B cell (primary cell): Measurements from ENCODE around the gene IFT122. TPM values are rescaled to one million over a fixed set of nuclear protein-coding genes. Genes with fewer than 3 reads are reported as not detected.

ENCODE experiments used
- ATAC-seq: fragments of 200-7000 bp; cut with Tn5 transposase; one replicate; pipeline ENCODE4 v1.10.0; 2021; ENCODE audit warnings: low read depth, mild to moderate bottlenecking, moderate number of reproducible peaks, moderate library complexity
- CTCF ChIA-PET: fragments of 350-600 bp; sonication (Branson Sonifier 250); formaldehyde crosslinking; loops from one replicate; lab custom pipeline; 2021; ENCODE audit warnings: antibody characterized with exemption, inconsistent platforms; lab: Charles Lee
- POLR2A ChIA-PET: fragments of 350-600 bp; sonication (Branson Sonifier 250); formaldehyde crosslinking; loops from one replicate; lab custom pipeline; 2021; ENCODE audit warnings: antibody characterized with exemption; lab: Charles Lee
- DNase-seq: peaks from one replicate; pipeline ENCODE4 v3.0.0; 2013
- H2AFZ ChIP-seq: 2 replicates; pipeline ENCODE4 v1.6.1; 2012; ENCODE audit warnings: mild to moderate bottlenecking, low read depth, low read length; ENCODE audit not compliant: insufficient read depth, poor library complexity, severe bottlenecking
- H3K27ac ChIP-seq, 2 donors: 1 replicate in 1 of 2; 2 replicates in 1 of 2; pipeline ENCODE4 v1.5.1; 2012 to 2013; ENCODE audit warnings: low read length in 2 of 2, mild to moderate bottlenecking in 2 of 2, moderate library complexity in 1 of 2
- H3K27me3 ChIP-seq, 4 experiments: fragments of 200-600 bp in 1 of 4; sonication (generic) in 1 of 4; replicated peaks in 1 of 4; 1 replicate in 2 of 4; 2 replicates in 2 of 4; pipeline versions ENCODE4 v1.6.1 to v1.7.0; 2013 to 2016; ENCODE audit warnings: low read length in 3 of 4, mild to moderate bottlenecking in 2 of 4, mixed read lengths in 1 of 4, moderate library complexity in 1 of 4; ENCODE audit not compliant: insufficient read depth in 4 of 4, control insufficient read depth in 3 of 4; ENCODE audit errors: control extremely low read depth in 1 of 4
- H3K36me3 ChIP-seq, 2 experiments: replicated peaks in 1 of 2; 1 replicate in 1 of 2; 2 replicates in 1 of 2; pipeline versions ENCODE4 v1.6.1 to v1.7.1; 2013; ENCODE audit warnings: low read length in 1 of 2; ENCODE audit not compliant: insufficient read depth in 2 of 2, control insufficient read depth in 1 of 2; ENCODE audit errors: control extremely low read depth in 1 of 2, extremely low read depth in 1 of 2
- H3K4me1 ChIP-seq, 2 donors: fragments of 200-600 bp in 1 of 2; sonication (generic) in 1 of 2; 1 replicate in 1 of 2; 2 replicates in 1 of 2; pipeline versions ENCODE4 v1.5.1 to v1.6.1; 2013 to 2017; ENCODE audit warnings: low read length in 2 of 2; ENCODE audit not compliant: control insufficient read depth in 2 of 2, insufficient read depth in 2 of 2
- H3K4me2 ChIP-seq: replicated peaks from 2 replicates; pipeline ENCODE3; 2012; ENCODE audit warnings: mild to moderate bottlenecking, low read depth, low read length; ENCODE audit not compliant: poor library complexity, severe bottlenecking
- H3K4me3 ChIP-seq, 5 experiments: fragments of 200-600 bp in 1 of 5; sonication (generic) in 1 of 5; 1 replicate in 3 of 5; 2 replicates in 2 of 5; pipeline versions ENCODE4 v1.5.1 to v1.7.0; 2011 to 2016; ENCODE audit warnings: low read length in 4 of 5, mild to moderate bottlenecking in 4 of 5, low read depth in 2 of 5, control low read depth in 1 of 5, moderate library complexity in 1 of 5; ENCODE audit not compliant: insufficient read depth in 1 of 5; ENCODE audit errors: control extremely low read depth in 1 of 5, extremely low read depth in 1 of 5
- H3K79me2 ChIP-seq: fragments of 200-600 bp; sonication (generic); one replicate; pipeline ENCODE4 v1.6.0; 2016; ENCODE audit warnings: low read length; ENCODE audit not compliant: control insufficient read depth, insufficient read depth
- H3K9ac ChIP-seq: fragments of 200-600 bp; sonication (generic); 2 replicates; pipeline ENCODE4 v1.6.1; 2017; ENCODE audit warnings: mild to moderate bottlenecking, low read length, moderate library complexity
- H3K9me3 ChIP-seq, 3 donors: one replicate each; pipeline versions ENCODE4 v1.6.1 to v1.7.1; 2013; ENCODE audit warnings: low read length in 2 of 3; ENCODE audit not compliant: control insufficient read depth in 2 of 3, insufficient read depth in 1 of 3; ENCODE audit errors: control extremely low read depth in 1 of 3
- H4K20me1 ChIP-seq: 2 replicates; pipeline ENCODE4 v1.6.0; 2012; ENCODE audit warnings: mild to moderate bottlenecking, low read length; ENCODE audit not compliant: insufficient read depth, control insufficient read depth, poor library complexity, severe bottlenecking
- H3K27ac Mint-ChIP-seq: one replicate; pipeline ENCODE4 v1.8.0; 2021; ENCODE audit warnings: mixed read lengths
- H3K27me3 Mint-ChIP-seq: one replicate; pipeline ENCODE4 v1.8.0; 2021; ENCODE audit warnings: mixed read lengths
- H3K4me1 Mint-ChIP-seq: one replicate; pipeline ENCODE4 v1.8.0; 2021; ENCODE audit warnings: mixed read lengths
- H3K4me3 Mint-ChIP-seq: one replicate; pipeline ENCODE4 v1.8.0; 2021; ENCODE audit warnings: mixed read lengths
- H3K9me3 Mint-ChIP-seq: one replicate; pipeline ENCODE4 v1.8.0; 2022; ENCODE audit warnings: mixed read lengths; ENCODE audit not compliant: insufficient read depth
- CTCF ChIP-seq: fragments of 200-600 bp; IDR thresholded peaks from one replicate; pipeline ENCODE4 v1.8.0; 2022; ENCODE audit warnings: antibody characterized with exemption, mild to moderate bottlenecking
- EZH2 ChIP-seq: IDR thresholded peaks from 2 replicates; pipeline ENCODE4 v1.6.1; 2012; ENCODE audit warnings: borderline replicate concordance, low read depth, mild to moderate bottlenecking, moderate library complexity, low read length; ENCODE audit not compliant: insufficient read depth, poor library complexity, severe bottlenecking
- WGBS: methylation state at CpG from one replicate; pipeline ENCODE4 v1.1.5; 2013; ENCODE audit warnings: missing lambda C conversion rate; ENCODE audit not compliant: insufficient coverage; 5-methylcytosine and 5-hydroxymethylcytosine counted together
- intact Hi-C: fragments of 100-400 bp; cut with micrococcal nuclease; formaldehyde crosslinking; loops from one replicate; pipeline ENCODE4 v1.10.0; 2022
- polyA plus RNA-seq: library from polyadenylated mRNA; depleted of rRNA; stranded (reverse); fragments of >200 nt; gene quantifications from 2 replicates; pipeline ENCODE4 v1.2.3, GENCODE V29; 2012
- total RNA-seq, 2 donors: library from RNA; stranded (reverse); fragments of 120-200 nt in 1 of 2; gene quantifications; 1 replicate in 1 of 2; 2 replicates in 1 of 2; pipeline versions ENCODE4 v1.2.3 to v1.2.4, GENCODE V29; 2013 to 2022

Gene IFT122
- total and polyA plus RNA-seq, 2 donors (not counting 1 experiment from before 2014, with no cell fraction given), result 14.0 to 34.3 TPM

GRCh38 chr3:129547241-129547640 lies 107.2 kb downstream of the IFT122 start:
- DNase-seq, result no peak
- TF ChIP-seq CTCF (no peak), EZH2 (no peak)
- Mint-ChIP-seq H3K9me3 (no peaks in the 10 kb centered on the region), H3K27me3 (no peaks in the 10 kb centered on the region), H3K27ac (no peak overlapping the region), H3K4me3 (no peak overlapping the region), H3K4me1 (no peaks in the 10 kb centered on the region)
- POLR2A ChIA-PET, result no interaction called here
- H3K36me3 ChIP-seq, result no peaks in the 10 kb centered on the region
- ATAC-seq, result no peak
- H3K27ac ChIP-seq, result no peak overlapping the region
- H3K9me3 ChIP-seq, result no peaks in the 10 kb centered on the region
- H4K20me1 ChIP-seq, result no peaks in the 10 kb centered on the region
- H3K4me1 ChIP-seq, result no peaks in the 10 kb centered on the region
- H2AFZ ChIP-seq, result no peak overlapping the region
- H3K27me3 ChIP-seq, result no peaks in the 10 kb centered on the region
- 98% methylated on average over 22 of the region's 24 CpGs for WGBS
- H3K4me3 ChIP-seq, result no peak overlapping the region
- intact Hi-C loops, result no loop called here
- H3K79me2 ChIP-seq, result no peaks in the 10 kb centered on the region
- no peak overlapping the region for H3K9ac ChIP-seq
- CTCF ChIA-PET, result no interaction called here
- H3K4me2 ChIP-seq, result no peak overlapping the region

GRCh38 chr3:129548104-129548965 lies 108.3 kb downstream of the IFT122 start:
- no peak overlapping the region for H3K9ac ChIP-seq
- no peak overlapping the region for H3K27ac ChIP-seq
- intact Hi-C loops, result no loop called here
- TF ChIP-seq CTCF, result no peak
- no peak for TF ChIP-seq EZH2
- no peaks in the 10 kb centered on the region for H3K36me3 ChIP-seq
- H3K4me1 ChIP-seq, result no peaks in the 10 kb centered on the region
- Mint-ChIP-seq H3K9me3 (no peaks in the 10 kb centered on the region), H3K27me3 (peaks cover 5% of the 10 kb centered on the region), H3K27ac (no peak overlapping the region), H3K4me1 (no peaks in the 10 kb centered on the region), H3K4me3 (no peak overlapping the region)
- H3K9me3 ChIP-seq, result no peaks in the 10 kb centered on the region
- DNase-seq (no peak), ATAC-seq (no peak)
- 91% methylated on average over 19 of the region's 19 CpGs for WGBS
- H3K4me2 ChIP-seq, result no peak overlapping the region
- H2AFZ ChIP-seq, result no peak overlapping the region
- no peaks in the 10 kb centered on the region for H4K20me1 ChIP-seq
- H3K79me2 ChIP-seq, result no peaks in the 10 kb centered on the region
- POLR2A ChIA-PET, result no interaction called here
- peaks cover 0 to 1% (median 0%) of the 10 kb centered on the region in 4 experiments for H3K27me3 ChIP-seq
- CTCF ChIA-PET, result no interaction called here
- no peak overlapping the region for H3K4me3 ChIP-seq
